PC-3 (cell line): ENCODE data around the gene LPXN.

Source experiments
- EZH2 ChIP-seq: fragments of 300-600 bp; sonication (generic); IDR thresholded peaks from one replicate; pipeline ENCODE4 v1.6.1; 2017; ENCODE audit warnings: antibody characterized with exemption, mild to moderate bottlenecking, low read length; ENCODE audit not compliant: unreplicated experiment
- EZH2phosphoT487 ChIP-seq: fragments of 300-600 bp; sonication (generic); IDR thresholded peaks from 2 replicates; pipeline ENCODE4 v1.6.1; 2018; ENCODE audit warnings: mild to moderate bottlenecking, antibody characterized with exemption, low read length, borderline replicate concordance
- TF ChIP-seq, protein P1 (sequence below): fragments of 300-600 bp; sonication (generic); conservative IDR thresholded peaks from 2 replicates; pipeline ENCODE4 v1.5.1; 2017; ENCODE audit warnings: antibody characterized with exemption, low read depth, mild to moderate bottlenecking, low read length

DNA sequence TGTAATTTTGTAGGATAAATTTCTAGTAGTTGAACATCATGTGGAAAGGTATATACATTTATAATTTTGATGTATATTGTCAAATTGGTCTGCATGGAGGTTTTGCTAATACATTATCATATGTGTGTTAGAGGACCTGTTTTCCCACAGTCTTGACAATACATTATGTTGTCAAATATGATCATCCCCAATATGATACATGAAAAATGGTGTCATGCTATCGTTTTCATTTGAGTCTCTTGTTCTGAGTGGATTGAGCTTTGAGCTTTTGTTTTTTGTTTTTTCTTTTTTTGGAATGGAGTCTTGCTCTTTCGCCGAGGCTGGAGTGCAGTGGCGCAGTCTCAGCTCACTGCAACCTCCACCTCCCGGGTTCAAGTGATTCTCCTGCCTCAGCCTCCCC lies 32.7 kb upstream of the LPXN start:
- TF ChIP-seq, protein P1, sequence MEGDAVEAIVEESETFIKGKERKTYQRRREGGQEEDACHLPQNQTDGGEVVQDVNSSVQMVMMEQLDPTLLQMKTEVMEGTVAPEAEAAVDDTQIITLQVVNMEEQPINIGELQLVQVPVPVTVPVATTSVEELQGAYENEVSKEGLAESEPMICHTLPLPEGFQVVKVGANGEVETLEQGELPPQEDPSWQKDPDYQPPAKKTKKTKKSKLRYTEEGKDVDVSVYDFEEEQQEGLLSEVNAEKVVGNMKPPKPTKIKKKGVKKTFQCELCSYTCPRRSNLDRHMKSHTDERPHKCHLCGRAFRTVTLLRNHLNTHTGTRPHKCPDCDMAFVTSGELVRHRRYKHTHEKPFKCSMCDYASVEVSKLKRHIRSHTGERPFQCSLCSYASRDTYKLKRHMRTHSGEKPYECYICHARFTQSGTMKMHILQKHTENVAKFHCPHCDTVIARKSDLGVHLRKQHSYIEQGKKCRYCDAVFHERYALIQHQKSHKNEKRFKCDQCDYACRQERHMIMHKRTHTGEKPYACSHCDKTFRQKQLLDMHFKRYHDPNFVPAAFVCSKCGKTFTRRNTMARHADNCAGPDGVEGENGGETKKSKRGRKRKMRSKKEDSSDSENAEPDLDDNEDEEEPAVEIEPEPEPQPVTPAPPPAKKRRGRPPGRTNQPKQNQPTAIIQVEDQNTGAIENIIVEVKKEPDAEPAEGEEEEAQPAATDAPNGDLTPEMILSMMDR: no peak
- no peak for TF ChIP-seq EZH2phosphoT487
- TF ChIP-seq EZH2: no peak
